GM21786 (cell line): ENCODE results near the gene FAM81A.
"Not testable (repeated sequence)": the region's sequence is repeated elsewhere in the genome, so short reads cannot be mapped to it uniquely, and the experiment has no call there.

Experiments
- ATAC-seq: cut with Tn5 transposase; IDR thresholded peaks from one replicate; pipeline ENCODE4 v1.9.1; 2021; ENCODE audit not compliant: unreplicated experiment

The FAM81A gene

GRCh38 chr15:59484399-59484798 lies 46.4 kb downstream of the FAM81A start:
- no peak for ATAC-seq

GRCh38 chr15:59485036-59485435 lies 47.0 kb downstream of the FAM81A start:
- no peak for ATAC-seq

GRCh38 chr15:59489485-59489884 lies 51.5 kb downstream of the FAM81A start:
- ATAC-seq, result not testable (repeated sequence)

- no peak for ATAC-seq
Observed at GRCh38 chr15:59491062-59491461, 53.1 kb downstream of the FAM81A start.

GRCh38 chr15:59492389-59493377 lies 54.7 kb downstream of the FAM81A start:
- ATAC-seq, result no peak

- ATAC-seq, result no peak
Observed at GRCh38 chr15:59501597-59501996, 63.6 kb downstream of the FAM81A start.

GRCh38 chr15:59515190-59515589 lies 77.2 kb downstream of the FAM81A start:
- no peak for ATAC-seq

GRCh38 chr15:59516655-59517461 lies 78.9 kb downstream of the FAM81A start:
- ATAC-seq, result peak; percentile 52

- ATAC-seq, result no peak
Observed at GRCh38 chr15:59519329-59519728, 81.3 kb downstream of the FAM81A start.

- no peak for ATAC-seq
Observed at GRCh38 chr15:59521443-59521842, 83.5 kb downstream of the FAM81A start.

GRCh38 chr15:59522988-59523461 lies 85.0 kb downstream of the FAM81A start:
- ATAC-seq, result no peak

- ATAC-seq, result no peak
Observed at GRCh38 chr15:59523702-59524101, 85.7 kb downstream of the FAM81A start.

GRCh38 chr15:59524331-59524731 lies 86.3 kb downstream of the FAM81A start:
- no peak for ATAC-seq

- not testable (repeated sequence) for ATAC-seq
Observed at GRCh38 chr15:59526466-59526865, 88.5 kb downstream of the FAM81A start.

GRCh38 chr15:59528429-59528828 lies 90.4 kb downstream of the FAM81A start:
- ATAC-seq, result no peak

GRCh38 chr15:59528961-59529402 lies 91.0 kb downstream of the FAM81A start:
- no peak for ATAC-seq

- no peak for ATAC-seq
Observed at GRCh38 chr15:59531066-59531675, 93.2 kb downstream of the FAM81A start.

- no peak for ATAC-seq
Observed at GRCh38 chr15:59532770-59533379, 94.9 kb downstream of the FAM81A start.

GRCh38 chr15:59536553-59536952 lies 98.6 kb downstream of the FAM81A start:
- ATAC-seq, result no peak

- no peak for ATAC-seq
Observed at GRCh38 chr15:59537403-59537802, 99.4 kb downstream of the FAM81A start.

GRCh38 chr15:59538494-59538893 lies 100.5 kb downstream of the FAM81A start:
- ATAC-seq, result no peak
